Measurements from ENCODE around the gene RTL1.

The RTL1 gene

DNA sequence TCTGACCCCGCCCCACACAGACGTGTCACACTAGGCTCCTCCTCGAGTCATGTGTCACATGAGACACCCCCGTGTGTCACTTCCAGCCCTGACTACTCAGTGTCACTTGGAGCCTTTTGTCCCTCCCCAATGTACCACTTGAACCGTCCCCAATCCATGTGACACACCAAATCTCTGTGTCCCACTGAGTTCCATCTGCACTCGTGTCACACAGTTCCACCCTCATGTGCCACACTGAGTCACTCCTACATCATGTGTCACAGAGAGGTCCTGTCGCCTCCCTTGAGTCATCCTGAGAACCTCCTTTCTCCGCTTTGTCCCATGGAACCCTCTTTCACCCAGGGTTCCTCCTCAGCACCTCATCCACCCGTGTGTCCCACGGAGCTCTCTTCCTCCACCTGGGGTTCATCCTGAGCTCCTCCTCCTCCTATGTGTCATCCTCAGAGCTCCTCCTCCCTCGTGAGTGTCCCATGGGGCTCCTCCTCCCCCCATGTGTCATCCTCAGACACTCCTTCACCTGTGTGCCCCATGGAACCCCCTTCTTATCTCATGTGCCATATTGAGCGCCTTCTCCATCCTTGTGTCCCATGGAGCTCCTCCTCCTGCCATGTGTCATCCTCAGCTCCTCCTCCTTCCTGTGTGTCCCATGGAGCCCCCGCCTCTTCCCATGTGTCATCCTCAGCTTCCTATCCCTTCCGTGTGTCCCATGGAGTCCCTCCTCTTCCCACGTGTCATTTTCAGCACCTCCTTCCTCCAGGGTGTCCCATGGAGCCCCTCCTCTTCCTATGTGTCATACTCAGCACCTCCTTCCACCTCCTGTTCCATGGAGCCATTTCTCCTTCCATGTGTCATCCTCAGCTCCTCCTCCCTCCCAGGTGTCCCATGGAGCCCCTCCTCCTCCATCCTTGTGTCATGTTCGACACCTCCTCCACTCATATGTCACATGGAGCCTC, 32.0 kb downstream of the RTL1 start:
- TF ChIP-seq NFIC (IDR thresholded peaks at IDR 0.05): no peak
- no peak for TF ChIP-seq FOXM1 (IDR thresholded peaks at IDR 0.05; ENCODE audit: borderline replicate concordance, low read depth)
- no peak for TF ChIP-seq TEAD4 (IDR thresholded peaks at IDR 0.05)
- TF ChIP-seq EP300 (IDR thresholded peaks at IDR 0.05; ENCODE audit: borderline replicate concordance): no peak
- no peak for TF ChIP-seq RAD21 (IDR thresholded peaks at IDR 0.05; ENCODE audit: low read depth)
- no peak for TF ChIP-seq YY1 (IDR thresholded peaks at IDR 0.05; ENCODE audit: low read depth)
- no peak for TF ChIP-seq EGR1 (IDR thresholded peaks at IDR 0.05)
- TF ChIP-seq CREB1 (IDR thresholded peaks at IDR 0.05; ENCODE audit: low read depth): no peak
- no peak for TF ChIP-seq ZBTB7A (IDR thresholded peaks at IDR 0.05; ENCODE audit: low read depth)
- TF ChIP-seq TAF1 (IDR thresholded peaks at IDR 0.05; ENCODE audit: low read depth): no peak
- TF ChIP-seq TCF12 (IDR thresholded peaks at IDR 0.05; ENCODE audit: low read depth): no peak
- TF ChIP-seq, protein P1, sequence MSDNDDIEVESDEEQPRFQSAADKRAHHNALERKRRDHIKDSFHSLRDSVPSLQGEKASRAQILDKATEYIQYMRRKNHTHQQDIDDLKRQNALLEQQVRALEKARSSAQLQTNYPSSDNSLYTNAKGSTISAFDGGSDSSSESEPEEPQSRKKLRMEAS (IDR thresholded peaks at IDR 0.05): no peak
- no peak for TF ChIP-seq CEBPB (IDR thresholded peaks at IDR 0.05)
- TF ChIP-seq, protein P2, sequence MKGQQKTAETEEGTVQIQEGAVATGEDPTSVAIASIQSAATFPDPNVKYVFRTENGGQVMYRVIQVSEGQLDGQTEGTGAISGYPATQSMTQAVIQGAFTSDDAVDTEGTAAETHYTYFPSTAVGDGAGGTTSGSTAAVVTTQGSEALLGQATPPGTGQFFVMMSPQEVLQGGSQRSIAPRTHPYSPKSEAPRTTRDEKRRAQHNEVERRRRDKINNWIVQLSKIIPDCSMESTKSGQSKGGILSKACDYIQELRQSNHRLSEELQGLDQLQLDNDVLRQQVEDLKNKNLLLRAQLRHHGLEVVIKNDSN (IDR thresholded peaks at IDR 0.05): no peak
- TF ChIP-seq, protein P3, sequence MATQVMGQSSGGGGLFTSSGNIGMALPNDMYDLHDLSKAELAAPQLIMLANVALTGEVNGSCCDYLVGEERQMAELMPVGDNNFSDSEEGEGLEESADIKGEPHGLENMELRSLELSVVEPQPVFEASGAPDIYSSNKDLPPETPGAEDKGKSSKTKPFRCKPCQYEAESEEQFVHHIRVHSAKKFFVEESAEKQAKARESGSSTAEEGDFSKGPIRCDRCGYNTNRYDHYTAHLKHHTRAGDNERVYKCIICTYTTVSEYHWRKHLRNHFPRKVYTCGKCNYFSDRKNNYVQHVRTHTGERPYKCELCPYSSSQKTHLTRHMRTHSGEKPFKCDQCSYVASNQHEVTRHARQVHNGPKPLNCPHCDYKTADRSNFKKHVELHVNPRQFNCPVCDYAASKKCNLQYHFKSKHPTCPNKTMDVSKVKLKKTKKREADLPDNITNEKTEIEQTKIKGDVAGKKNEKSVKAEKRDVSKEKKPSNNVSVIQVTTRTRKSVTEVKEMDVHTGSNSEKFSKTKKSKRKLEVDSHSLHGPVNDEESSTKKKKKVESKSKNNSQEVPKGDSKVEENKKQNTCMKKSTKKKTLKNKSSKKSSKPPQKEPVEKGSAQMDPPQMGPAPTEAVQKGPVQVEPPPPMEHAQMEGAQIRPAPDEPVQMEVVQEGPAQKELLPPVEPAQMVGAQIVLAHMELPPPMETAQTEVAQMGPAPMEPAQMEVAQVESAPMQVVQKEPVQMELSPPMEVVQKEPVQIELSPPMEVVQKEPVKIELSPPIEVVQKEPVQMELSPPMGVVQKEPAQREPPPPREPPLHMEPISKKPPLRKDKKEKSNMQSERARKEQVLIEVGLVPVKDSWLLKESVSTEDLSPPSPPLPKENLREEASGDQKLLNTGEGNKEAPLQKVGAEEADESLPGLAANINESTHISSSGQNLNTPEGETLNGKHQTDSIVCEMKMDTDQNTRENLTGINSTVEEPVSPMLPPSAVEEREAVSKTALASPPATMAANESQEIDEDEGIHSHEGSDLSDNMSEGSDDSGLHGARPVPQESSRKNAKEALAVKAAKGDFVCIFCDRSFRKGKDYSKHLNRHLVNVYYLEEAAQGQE (IDR thresholded peaks at IDR 0.05; ENCODE audit: low read depth): no peak

DNA sequence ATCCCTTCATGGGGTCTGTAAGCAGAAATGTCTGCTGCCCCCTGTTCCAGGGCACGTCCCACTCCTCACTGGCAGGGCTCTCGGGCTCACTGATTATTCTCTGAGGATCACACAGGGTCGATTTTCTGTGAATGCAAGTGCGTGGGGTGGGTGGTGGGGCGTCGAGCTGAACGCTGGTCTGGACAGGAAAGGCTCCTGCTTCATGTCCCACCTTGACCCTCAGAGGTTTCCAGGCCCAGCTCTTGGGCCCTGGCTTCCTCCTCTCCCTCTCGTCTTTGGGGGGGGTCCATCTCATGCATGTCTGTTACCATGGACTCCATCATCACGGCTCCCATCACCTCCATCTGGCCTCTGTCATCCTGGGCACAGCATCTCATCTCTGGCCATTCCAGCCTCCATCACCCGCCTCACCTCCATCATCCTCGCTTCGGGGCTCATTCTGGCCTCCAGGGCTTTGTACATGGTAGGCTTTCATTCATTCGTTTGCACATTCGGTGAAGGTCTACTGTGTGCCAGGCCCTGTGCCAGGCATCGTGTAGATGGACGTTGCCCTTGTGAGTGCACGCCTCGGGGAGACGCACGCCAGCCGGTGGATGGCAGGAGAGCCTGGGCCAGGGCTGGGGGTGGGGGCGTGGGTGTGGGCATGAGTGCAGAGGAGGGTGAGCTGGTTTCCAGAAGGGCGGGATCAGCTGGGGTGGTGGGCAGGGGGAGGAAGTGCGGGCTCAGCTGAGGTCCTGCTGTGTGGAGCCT, 34.7 kb downstream of the RTL1 start:
- TF ChIP-seq TCF12 (IDR thresholded peaks at IDR 0.05; ENCODE audit: low read depth) (no peak), RAD21 (IDR thresholded peaks at IDR 0.05; ENCODE audit: low read depth) (no peak), EGR1 (IDR thresholded peaks at IDR 0.05) (no peak), EP300 (IDR thresholded peaks at IDR 0.05; ENCODE audit: borderline replicate concordance) (no peak), CREB1 (IDR thresholded peaks at IDR 0.05; ENCODE audit: low read depth) (no peak), TAF1 (IDR thresholded peaks at IDR 0.05; ENCODE audit: low read depth) (no peak), NFIC (IDR thresholded peaks at IDR 0.05) (no peak), TEAD4 (IDR thresholded peaks at IDR 0.05) (no peak), ZBTB7A (IDR thresholded peaks at IDR 0.05; ENCODE audit: low read depth) (no peak)
- TF ChIP-seq, protein P1 (IDR thresholded peaks at IDR 0.05): no peak
- TF ChIP-seq, protein P2 (IDR thresholded peaks at IDR 0.05): no peak

DNA sequence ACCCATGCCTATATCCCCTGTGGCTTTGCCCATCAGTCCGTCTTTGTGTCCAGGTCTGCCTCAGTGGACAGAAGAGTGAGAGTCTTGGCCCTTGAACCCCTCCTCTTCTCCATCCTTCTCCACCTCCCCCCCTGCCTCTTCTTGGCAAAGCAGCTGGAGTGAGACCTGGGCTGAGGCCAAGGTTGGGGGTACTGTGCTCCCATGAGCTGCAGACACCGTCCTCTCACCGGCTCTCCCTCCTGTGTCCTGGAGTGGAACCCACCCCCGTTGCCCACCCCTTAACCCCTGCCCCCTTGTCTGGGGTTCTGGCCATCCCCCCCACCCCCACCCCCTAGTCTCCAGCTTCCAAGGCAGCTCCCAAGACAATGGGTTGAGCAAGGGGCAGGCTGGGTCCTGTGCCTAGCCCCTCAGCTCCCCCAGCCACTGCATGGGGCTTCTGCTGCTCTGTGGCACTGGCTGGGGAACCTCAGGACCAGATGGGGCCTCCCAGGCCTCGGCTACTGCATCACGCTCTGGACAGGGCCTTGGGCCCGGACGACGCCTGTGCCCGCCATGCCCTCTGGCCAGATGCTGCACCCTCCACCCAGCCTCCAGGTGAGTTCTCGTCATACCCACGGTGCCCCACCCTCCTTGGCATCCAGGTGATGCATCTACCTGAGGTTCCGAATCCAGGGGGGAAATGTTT, 35.7 kb downstream of the RTL1 start:
- TF ChIP-seq, protein P3 (IDR thresholded peaks at IDR 0.05; ENCODE audit: low read depth): no peak
- TF ChIP-seq CEBPB (IDR thresholded peaks at IDR 0.05) (no peak), CREB1 (IDR thresholded peaks at IDR 0.05; ENCODE audit: low read depth) (no peak)

DNA sequence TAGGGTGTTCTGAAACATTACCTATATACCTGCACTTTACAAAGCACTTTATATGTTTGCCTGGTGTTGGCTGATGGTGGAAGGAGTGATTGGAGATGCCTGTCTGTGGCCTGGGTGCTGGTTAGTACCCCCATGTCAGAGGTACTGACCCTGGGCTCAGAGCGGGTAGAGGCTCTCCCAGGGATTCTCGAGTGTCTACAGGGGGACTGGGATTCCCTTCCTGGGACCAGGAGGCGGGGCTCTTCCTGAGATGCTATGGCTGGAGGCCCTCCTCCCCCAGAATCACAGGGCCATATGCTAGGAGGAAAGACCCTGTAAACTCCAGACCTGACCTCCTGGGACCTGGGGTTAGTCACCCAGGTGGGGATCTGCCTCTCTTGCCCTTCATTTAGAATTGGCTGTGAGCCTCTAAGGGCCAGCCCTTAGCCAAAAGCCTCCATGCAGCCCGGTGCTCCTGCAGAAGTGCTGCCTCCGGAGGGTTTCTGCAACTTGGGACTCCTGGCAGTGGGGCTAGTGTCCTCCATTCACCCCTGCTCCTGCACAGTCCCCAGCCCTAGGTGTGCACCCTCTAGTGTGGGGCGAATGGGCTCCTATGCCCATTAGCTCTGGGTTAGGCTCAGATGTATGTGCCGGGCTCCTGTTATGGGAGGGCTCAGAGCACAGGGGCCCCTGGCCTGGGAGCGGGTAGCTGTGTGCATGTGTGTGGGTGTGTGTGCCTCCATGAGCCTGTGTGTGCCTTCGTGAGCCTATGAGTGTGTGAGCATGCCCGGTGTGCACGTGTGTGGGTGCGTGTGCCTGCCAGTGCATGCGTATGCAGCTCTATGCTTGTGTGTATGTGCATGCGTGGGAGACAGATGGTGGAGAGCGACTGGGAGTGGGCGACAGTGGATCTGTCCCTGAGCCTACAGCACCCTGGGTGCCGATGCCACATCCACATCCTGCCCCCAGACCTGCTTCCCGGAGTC, 36.6 kb downstream of the RTL1 start:
- TF ChIP-seq, protein P2 (IDR thresholded peaks at IDR 0.05): no peak
- TF ChIP-seq TEAD4 (IDR thresholded peaks at IDR 0.05) (no peak), TAF1 (IDR thresholded peaks at IDR 0.05; ENCODE audit: low read depth) (no peak), CREB1 (IDR thresholded peaks at IDR 0.05; ENCODE audit: low read depth) (no peak), TCF12 (IDR thresholded peaks at IDR 0.05; ENCODE audit: low read depth) (no peak), EP300 (IDR thresholded peaks at IDR 0.05; ENCODE audit: borderline replicate concordance) (no peak), NFIC (IDR thresholded peaks at IDR 0.05) (no peak), EGR1 (IDR thresholded peaks at IDR 0.05) (no peak), CEBPB (IDR thresholded peaks at IDR 0.05) (no peak), RAD21 (IDR thresholded peaks at IDR 0.05; ENCODE audit: low read depth) (no peak), FOXM1 (IDR thresholded peaks at IDR 0.05; ENCODE audit: borderline replicate concordance, low read depth) (no peak), YY1 (IDR thresholded peaks at IDR 0.05; ENCODE audit: low read depth) (no peak), ZBTB7A (IDR thresholded peaks at IDR 0.05; ENCODE audit: low read depth) (no peak)
- TF ChIP-seq, protein P3 (IDR thresholded peaks at IDR 0.05; ENCODE audit: low read depth): no peak
- TF ChIP-seq, protein P1 (IDR thresholded peaks at IDR 0.05): no peak

All from Ishikawa (cell line).